ENCODE data around the gene CCBE1. TPM values are rescaled to one million over a fixed set of nuclear protein-coding genes. Genes with fewer than 3 reads are reported as not detected.

The CCBE1 gene
- total RNA-seq, 3 donors from 2014 or later (not counting 1 experiment from before 2014, with no cell fraction given), result 0.05 TPM; not detected in 2

- ATAC-seq, result no peak
- no peaks in the 10 kb centered on the region for H3K9me3 ChIP-seq (ENCODE audit: control insufficient read depth, insufficient read depth, low read length)
- H3K4me3 ChIP-seq (ENCODE audit: low read length), result no peak overlapping the region
- no peak overlapping the region for H3K27ac ChIP-seq (ENCODE audit: low read length)
- H3K4me3 Mint-ChIP-seq, result no peak overlapping the region
- 100% methylated on average over 5 of the region's 7 CpGs for WGBS (ENCODE audit: insufficient coverage)
- no peaks in the 10 kb centered on the region for H3K4me1 Mint-ChIP-seq
- no peaks in the 10 kb centered on the region for H3K4me1 ChIP-seq (ENCODE audit: control insufficient read depth, insufficient read depth, low read length)
- peaks cover 0 to 7% of the 10 kb centered on the region in 2 donors for H3K27me3 Mint-ChIP-seq (ENCODE audit: low read depth in 2 of 2)
- H3K36me3 Mint-ChIP-seq, result no peaks in the 10 kb centered on the region
- H3K36me3 ChIP-seq (ENCODE audit: control insufficient read depth, insufficient read depth, low read length), result no peaks in the 10 kb centered on the region
- H3K9me3 Mint-ChIP-seq, result no peaks in the 10 kb centered on the region
- H3K27me3 ChIP-seq (ENCODE audit: control insufficient read depth, insufficient read depth, low read length), result no peaks in the 10 kb centered on the region
- no peak overlapping the region for H3K27ac Mint-ChIP-seq
- TF ChIP-seq CTCF (IDR thresholded peaks at IDR 0.05), result no peak
- intact Hi-C loops (cut with micrococcal nuclease), result no loop called here
- no peak for DNase-seq
These were observed 38.3 kb downstream of the CCBE1 start for GRCh38 chr18:59658941-59659340.

GRCh38 chr18:59657012-59657411 is 40.2 kb downstream of the CCBE1 start:
- Histone ChIP-seq H3K27me3 (ENCODE audit: control insufficient read depth, insufficient read depth, low read length) (no peaks in the 10 kb centered on the region), H3K4me1 (ENCODE audit: control insufficient read depth, insufficient read depth, low read length) (no peaks in the 10 kb centered on the region), H3K9me3 (ENCODE audit: control insufficient read depth, insufficient read depth, low read length) (no peaks in the 10 kb centered on the region), H3K36me3 (ENCODE audit: control insufficient read depth, insufficient read depth, low read length) (no peaks in the 10 kb centered on the region), H3K4me3 (ENCODE audit: low read length) (no peak overlapping the region), H3K27ac (ENCODE audit: low read length) (no peak overlapping the region)
- WGBS (ENCODE audit: insufficient coverage), result 88% methylated on average over 5 of the region's 5 CpGs
- Mint-ChIP-seq H3K27me3 (ENCODE audit: low read depth in 2 of 2) (peaks cover 0 to 3% of the 10 kb centered on the region in 2 donors), H3K9me3 (no peaks in the 10 kb centered on the region), H3K27ac (no peak overlapping the region), H3K4me3 (no peak overlapping the region), H3K36me3 (no peaks in the 10 kb centered on the region), H3K4me1 (no peaks in the 10 kb centered on the region)
- DNase-seq (no peak), ATAC-seq (no peak)
- intact Hi-C loops (cut with micrococcal nuclease), result no loop called here
- no peak for TF ChIP-seq CTCF (IDR thresholded peaks at IDR 0.05)

DNA sequence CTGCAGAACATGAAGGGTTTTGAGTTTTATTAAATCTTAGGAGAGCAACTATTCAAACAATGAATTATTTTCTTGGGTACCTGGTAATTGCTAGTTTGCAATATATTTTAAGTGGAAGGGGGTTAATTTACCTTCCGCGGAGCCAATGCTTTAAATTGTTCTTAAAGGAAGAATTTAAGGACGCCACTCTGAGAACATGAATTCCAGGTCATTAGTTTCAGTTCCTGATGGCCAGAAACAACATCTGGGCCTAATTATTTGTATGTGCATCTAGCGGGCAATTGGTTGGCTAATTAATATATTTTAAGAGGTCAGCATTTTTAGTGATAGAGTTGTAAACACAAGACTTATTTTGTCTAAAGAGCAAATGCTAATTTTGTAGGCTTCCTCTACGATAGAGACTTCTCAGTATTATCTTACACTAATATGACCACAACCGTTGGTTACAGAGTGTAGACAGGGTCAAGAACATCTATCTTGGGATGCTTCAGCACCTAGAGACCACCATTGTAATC is 40.8 kb downstream of the CCBE1 start:
- DNase-seq (no peak), ATAC-seq (no peak)
- no peak overlapping the region for H3K27ac ChIP-seq (ENCODE audit: low read length)
- TF ChIP-seq CTCF (IDR thresholded peaks at IDR 0.05), result no peak
- intact Hi-C loops (cut with micrococcal nuclease), result no loop called here
- WGBS (ENCODE audit: insufficient coverage), result 90% methylated on average over 6 of the region's 6 CpGs
- Mint-ChIP-seq H3K27me3 (ENCODE audit: low read depth in 2 of 2) (peaks cover 0 to 3% of the 10 kb centered on the region in 2 donors), H3K4me1 (no peaks in the 10 kb centered on the region), H3K4me3 (no peak overlapping the region), H3K9me3 (no peaks in the 10 kb centered on the region), H3K27ac (no peak overlapping the region), H3K36me3 (no peaks in the 10 kb centered on the region)
- H3K4me1 ChIP-seq (ENCODE audit: control insufficient read depth, insufficient read depth, low read length), result no peaks in the 10 kb centered on the region
- no peaks in the 10 kb centered on the region for H3K9me3 ChIP-seq (ENCODE audit: control insufficient read depth, insufficient read depth, low read length)
- no peaks in the 10 kb centered on the region for H3K27me3 ChIP-seq (ENCODE audit: control insufficient read depth, insufficient read depth, low read length)
- no peak overlapping the region for H3K4me3 ChIP-seq (ENCODE audit: low read length)
- no peaks in the 10 kb centered on the region for H3K36me3 ChIP-seq (ENCODE audit: control insufficient read depth, insufficient read depth, low read length)

- intact Hi-C loops (cut with micrococcal nuclease), result no loop called here
- no peaks in the 10 kb centered on the region for H3K4me1 ChIP-seq (ENCODE audit: control insufficient read depth, insufficient read depth, low read length)
- Mint-ChIP-seq H3K27me3 (ENCODE audit: low read depth in 2 of 2) (peaks cover 0 to 3% of the 10 kb centered on the region in 2 donors), H3K36me3 (no peaks in the 10 kb centered on the region), H3K9me3 (no peaks in the 10 kb centered on the region), H3K4me1 (no peaks in the 10 kb centered on the region), H3K4me3 (no peak overlapping the region), H3K27ac (no peak overlapping the region)
- no peak for ATAC-seq
- TF ChIP-seq CTCF (IDR thresholded peaks at IDR 0.05), result no peak
- no peak overlapping the region for H3K27ac ChIP-seq (ENCODE audit: low read length)
- H3K9me3 ChIP-seq (ENCODE audit: control insufficient read depth, insufficient read depth, low read length), result no peaks in the 10 kb centered on the region
- WGBS (ENCODE audit: insufficient coverage), result 83% methylated on average over 2 of the region's 2 CpGs
- no peak overlapping the region for H3K4me3 ChIP-seq (ENCODE audit: low read length)
- DNase-seq, result no peak
- H3K27me3 ChIP-seq (ENCODE audit: control insufficient read depth, insufficient read depth, low read length), result no peaks in the 10 kb centered on the region
- no peaks in the 10 kb centered on the region for H3K36me3 ChIP-seq (ENCODE audit: control insufficient read depth, insufficient read depth, low read length)
These were observed 41.5 kb downstream of the CCBE1 start for GRCh38 chr18:59655676-59656075.

Measured in natural killer cell (primary cell).